ENCODE measurements around the gene SERP2. TPM values are rescaled to one million over a fixed set of nuclear protein-coding genes. Genes with fewer than 3 reads are reported as not detected.

Gene SERP2
- total RNA-seq, 2 experiments from 2014 or later, result not detected

DNA sequence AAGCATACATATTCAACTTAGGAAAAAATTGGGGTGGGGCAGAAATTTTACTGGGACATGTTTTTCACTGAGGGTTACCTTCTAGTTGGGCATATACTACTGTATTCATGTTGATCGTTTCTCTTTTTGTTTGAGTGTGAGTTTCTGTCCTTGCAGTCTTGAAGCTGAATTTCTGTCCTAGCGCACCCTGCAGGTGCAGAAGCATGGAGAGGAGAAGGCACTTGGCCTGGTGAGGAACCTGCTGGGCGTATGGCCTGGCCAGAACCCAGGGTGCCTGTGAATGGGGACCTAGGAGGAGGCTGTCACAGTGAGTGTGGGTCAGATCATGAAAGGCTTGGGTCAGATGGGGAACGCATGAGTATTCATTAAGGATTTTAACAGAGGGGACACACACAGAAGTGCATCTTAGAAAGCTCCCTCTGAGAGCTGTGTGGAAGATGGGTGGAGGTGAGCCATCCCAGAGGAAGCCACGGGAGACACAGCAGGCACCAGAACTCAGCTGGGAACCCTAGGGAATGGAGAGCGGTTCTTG is 36.8 kb downstream of the SERP2 start:
- peaks cover 4% of the 10 kb centered on the region for H3K27me3 Mint-ChIP-seq
- DNase-seq, result no peak
- intact Hi-C loops (cut with micrococcal nuclease), result no loop called here
- H3K4me1 Mint-ChIP-seq (ENCODE audit: low read depth), result no peaks in the 10 kb centered on the region
- no peaks in the 10 kb centered on the region for H3K9me3 Mint-ChIP-seq
- CTCF ChIA-PET, result no interaction called here
- no peaks in the 10 kb centered on the region for H3K36me3 Mint-ChIP-seq
- H3K27ac Mint-ChIP-seq, result no peak overlapping the region
- POLR2A ChIA-PET, result no interaction called here
- H3K4me3 Mint-ChIP-seq, result no peak overlapping the region

DNA sequence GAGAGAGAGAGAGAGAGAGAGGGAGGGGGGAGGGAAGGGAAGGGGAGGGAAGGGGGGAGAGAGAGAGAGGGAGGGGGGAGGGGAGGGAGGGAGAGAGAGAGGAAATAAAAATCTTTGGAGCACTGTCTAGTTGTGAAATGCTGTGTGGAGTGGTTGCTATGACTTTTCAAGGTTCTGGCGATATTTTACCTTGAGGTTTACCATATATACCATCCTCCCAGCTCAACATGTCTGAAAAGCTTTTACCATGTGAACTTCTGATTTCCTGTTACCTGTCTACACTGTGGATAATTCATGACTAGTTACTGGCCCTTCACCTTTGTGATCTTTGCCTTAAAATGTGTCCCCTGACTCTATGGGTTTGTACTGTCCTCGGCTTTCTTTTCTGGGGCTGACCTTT is 38.2 kb downstream of the SERP2 start:
- intact Hi-C loops (cut with micrococcal nuclease), result no loop called here
- ChIA-PET CTCF (no interaction called here), POLR2A (no interaction called here)
- H3K4me3 Mint-ChIP-seq, result no peak overlapping the region
- H3K27me3 Mint-ChIP-seq, result peaks cover 4% of the 10 kb centered on the region
- H3K4me1 Mint-ChIP-seq (ENCODE audit: low read depth), result no peaks in the 10 kb centered on the region
- no peak for DNase-seq
- no peaks in the 10 kb centered on the region for H3K36me3 Mint-ChIP-seq
- H3K27ac Mint-ChIP-seq, result no peak overlapping the region
- H3K9me3 Mint-ChIP-seq, result no peaks in the 10 kb centered on the region

DNA sequence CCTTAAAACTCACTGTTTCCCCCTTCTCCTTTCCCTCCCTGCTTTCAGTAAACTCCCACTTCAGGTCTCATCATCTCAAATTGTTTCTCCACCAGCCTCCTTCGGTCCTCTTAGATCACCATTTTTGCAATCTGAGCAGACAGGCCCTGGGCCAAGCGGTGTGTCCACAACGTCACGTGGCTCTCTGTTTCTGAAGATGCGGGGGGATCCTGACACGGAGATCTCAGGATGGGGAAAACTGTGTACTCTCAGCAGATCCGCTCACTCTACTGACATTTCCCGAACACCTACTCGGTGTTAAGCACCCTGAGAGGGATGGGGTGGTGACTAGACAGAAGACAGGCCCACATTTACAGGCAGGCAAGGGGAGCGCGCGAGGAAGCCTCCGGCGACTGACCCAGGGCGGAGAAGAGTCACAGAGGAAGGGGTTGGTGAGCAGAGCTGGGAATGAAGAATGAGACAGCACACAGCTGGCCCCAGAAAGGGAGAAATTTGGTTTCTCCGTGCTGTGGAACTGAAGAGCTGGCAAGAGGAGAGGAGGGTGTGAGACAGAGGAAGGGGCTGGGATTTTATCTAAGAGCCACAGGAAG is 38.8 kb downstream of the SERP2 start:
- Mint-ChIP-seq H3K27me3 (peaks cover 4% of the 10 kb centered on the region), H3K36me3 (no peaks in the 10 kb centered on the region), H3K4me3 (no peak overlapping the region)

DNA sequence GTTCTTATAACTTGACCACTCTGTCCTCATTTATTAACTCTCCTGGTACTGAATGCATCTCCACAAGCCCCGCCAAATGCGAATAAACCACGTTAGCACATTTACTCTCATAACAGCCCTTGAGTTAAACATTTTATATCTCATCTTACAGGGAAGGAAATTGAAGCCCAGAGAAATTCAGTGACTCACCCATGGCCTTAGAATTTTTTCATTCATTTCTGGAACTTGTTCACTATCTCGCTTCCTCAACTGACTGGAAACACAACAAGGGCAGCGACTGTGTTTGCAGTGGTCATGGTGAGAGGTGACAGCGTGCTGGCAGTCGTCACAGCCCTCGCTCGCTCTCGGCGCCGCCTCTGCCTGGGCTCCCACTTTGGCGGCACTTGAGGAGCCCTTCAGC is 39.5 kb downstream of the SERP2 start:
- CTCF ChIA-PET, result no interaction called here
- POLR2A ChIA-PET, result no interaction called here
- Mint-ChIP-seq H3K27me3 (peaks cover 4% of the 10 kb centered on the region), H3K36me3 (no peaks in the 10 kb centered on the region), H3K27ac (no peak overlapping the region), H3K4me3 (no peak overlapping the region), H3K4me1 (ENCODE audit: low read depth) (no peaks in the 10 kb centered on the region), H3K9me3 (no peaks in the 10 kb centered on the region)
- DNase-seq, result no peak
- intact Hi-C loops (cut with micrococcal nuclease), result no loop called here

More for the DNA sequence above, 38.8 kb downstream of the SERP2 start:
- no peak for DNase-seq
- ChIA-PET POLR2A (no interaction called here), CTCF (no interaction called here)
- Mint-ChIP-seq H3K4me1 (ENCODE audit: low read depth) (no peaks in the 10 kb centered on the region), H3K9me3 (no peaks in the 10 kb centered on the region), H3K27ac (no peak overlapping the region)
- intact Hi-C loops (cut with micrococcal nuclease), result no loop called here

DNA sequence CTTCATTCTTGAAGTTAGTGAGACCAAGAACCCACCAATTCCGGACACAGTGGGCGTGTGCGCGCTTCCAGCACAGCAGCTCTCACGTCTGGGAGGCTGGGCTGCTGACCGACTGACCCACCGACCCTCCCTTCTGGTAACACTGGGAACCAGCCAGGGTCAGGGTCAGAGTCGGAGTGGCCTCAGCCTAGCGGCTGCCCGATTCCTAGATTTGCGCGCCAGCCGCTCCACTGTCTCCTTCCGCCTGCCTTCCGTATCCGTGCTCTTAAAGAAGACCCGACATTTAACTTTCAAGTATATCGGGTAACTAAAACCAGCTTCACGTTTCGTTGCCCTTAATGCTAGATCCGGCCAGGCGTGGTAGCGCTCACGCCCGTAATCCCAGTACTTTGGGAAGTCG is 41.1 kb downstream of the SERP2 start:
- ChIA-PET POLR2A (no interaction called here), CTCF (no interaction called here)
- intact Hi-C loops (cut with micrococcal nuclease), result no loop called here
- H3K27me3 Mint-ChIP-seq, result peaks cover 4% of the 10 kb centered on the region
- no peak overlapping the region for H3K27ac Mint-ChIP-seq
- no peaks in the 10 kb centered on the region for H3K9me3 Mint-ChIP-seq
- no peaks in the 10 kb centered on the region for H3K4me1 Mint-ChIP-seq (ENCODE audit: low read depth)
- H3K36me3 Mint-ChIP-seq, result no peaks in the 10 kb centered on the region
- DNase-seq, result no peak
- H3K4me3 Mint-ChIP-seq, result no peak overlapping the region

DNA sequence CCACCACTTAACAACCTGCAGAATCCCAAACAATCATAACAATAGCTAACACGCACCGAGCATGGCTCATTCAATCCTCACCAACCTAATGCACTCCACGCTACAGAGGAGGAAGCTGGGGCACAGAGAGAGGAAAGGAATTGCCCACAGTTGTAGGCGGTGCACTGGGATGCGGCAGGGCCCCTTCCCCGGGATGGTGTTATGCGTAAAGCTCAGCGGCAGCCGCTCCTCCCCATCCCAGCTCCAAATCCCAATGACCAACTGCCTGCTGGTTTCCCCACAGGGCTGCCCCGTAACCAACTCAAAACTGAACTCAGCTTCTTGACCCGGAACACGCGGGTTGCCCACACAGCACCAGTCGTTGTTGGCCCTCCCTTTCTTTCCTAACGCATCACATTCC is 42.2 kb downstream of the SERP2 start:
- Mint-ChIP-seq H3K36me3 (no peaks in the 10 kb centered on the region), H3K27ac (no peak overlapping the region), H3K4me3 (no peak overlapping the region), H3K27me3 (peaks cover 4% of the 10 kb centered on the region), H3K9me3 (no peaks in the 10 kb centered on the region), H3K4me1 (ENCODE audit: low read depth) (no peaks in the 10 kb centered on the region)
- DNase-seq, result no peak
- POLR2A ChIA-PET, result no interaction called here
- CTCF ChIA-PET, result no interaction called here
- intact Hi-C loops (cut with micrococcal nuclease), result no loop called here

DNA sequence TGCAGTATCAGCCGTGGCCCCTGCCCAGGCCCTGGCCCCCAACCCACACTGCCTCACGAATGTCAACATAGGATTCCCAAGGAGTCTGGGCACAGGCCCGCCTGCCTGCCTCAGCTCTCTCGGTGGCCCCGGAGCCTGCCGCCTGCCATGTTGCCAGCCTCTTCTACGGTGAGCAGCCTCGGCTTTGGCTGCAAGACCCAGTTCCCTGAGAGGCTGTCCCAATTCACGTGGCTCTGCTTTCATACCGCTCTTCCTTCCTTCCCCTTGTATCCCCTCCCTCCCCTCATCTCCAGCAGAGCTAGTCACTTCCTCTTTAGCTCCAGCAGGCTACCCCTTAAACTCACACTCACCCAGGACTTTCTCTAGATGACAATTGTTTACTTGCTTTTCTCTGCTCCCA is 42.7 kb downstream of the SERP2 start:
- ChIA-PET POLR2A (no interaction called here), CTCF (interaction anchor here (0.6 kb wide), 1 partner anchor 1366 kb away, joined by 3 read pairs; no protein-coding TSS in a partner anchor)
- intact Hi-C loops (cut with micrococcal nuclease), result no loop called here
- Mint-ChIP-seq H3K4me3 (no peak overlapping the region), H3K27me3 (peaks cover 4% of the 10 kb centered on the region), H3K27ac (no peak overlapping the region), H3K4me1 (ENCODE audit: low read depth) (no peaks in the 10 kb centered on the region), H3K36me3 (no peaks in the 10 kb centered on the region), H3K9me3 (no peaks in the 10 kb centered on the region)
- DNase-seq, result no peak

DNA sequence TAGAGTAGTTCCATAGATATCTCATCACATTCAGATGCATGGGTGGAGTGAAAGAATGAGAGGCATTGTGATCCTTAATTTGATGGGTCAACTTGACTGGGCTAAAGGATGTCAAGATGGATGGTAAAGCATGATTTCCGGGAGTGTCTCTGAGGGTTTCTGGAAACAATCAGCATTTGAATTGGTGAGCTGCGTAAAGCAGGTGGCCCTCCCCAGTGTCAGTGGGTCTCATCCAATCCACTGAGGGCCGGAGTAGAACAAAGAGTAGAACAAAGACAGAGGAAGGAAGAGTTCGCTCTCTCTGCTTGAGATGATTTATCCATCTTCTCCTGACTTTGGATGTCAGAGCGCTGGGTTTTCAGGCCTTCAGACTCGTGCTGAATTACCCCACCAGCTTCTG is 43.1 kb downstream of the SERP2 start:
- H3K27me3 Mint-ChIP-seq, result peaks cover 7% of the 10 kb centered on the region
- H3K4me3 Mint-ChIP-seq, result no peak overlapping the region
- intact Hi-C loops (cut with micrococcal nuclease), result no loop called here
- ChIA-PET CTCF (interaction anchor here (0.6 kb wide), 1 partner anchor 1366 kb away, joined by 3 read pairs; no protein-coding TSS in a partner anchor), POLR2A (no interaction called here)
- H3K9me3 Mint-ChIP-seq, result no peaks in the 10 kb centered on the region
- H3K36me3 Mint-ChIP-seq, result no peaks in the 10 kb centered on the region
- H3K27ac Mint-ChIP-seq, result no peak overlapping the region
- no peaks in the 10 kb centered on the region for H3K4me1 Mint-ChIP-seq (ENCODE audit: low read depth)
- no peak for DNase-seq

DNA sequence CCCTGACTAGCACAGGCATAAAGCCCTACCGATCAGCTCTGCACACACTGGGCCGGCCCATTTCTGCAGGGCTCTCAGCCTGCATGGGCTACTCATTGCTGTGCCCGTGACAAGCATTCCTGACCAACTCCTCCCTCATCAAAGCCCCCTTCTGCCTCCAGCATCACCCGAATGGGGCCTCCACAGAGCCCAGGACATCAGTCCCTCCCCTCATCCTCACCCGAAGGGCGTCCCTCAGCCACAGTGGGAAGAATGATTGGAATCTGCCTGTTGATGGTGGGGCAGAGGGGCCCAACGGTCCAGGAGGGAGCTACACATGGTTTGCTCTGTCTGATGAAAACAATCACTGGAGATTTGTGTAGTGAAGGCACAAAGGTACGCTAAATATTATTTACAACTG is 43.8 kb downstream of the SERP2 start:
- Mint-ChIP-seq H3K27me3 (peaks cover 10% of the 10 kb centered on the region), H3K27ac (no peak overlapping the region), H3K4me3 (no peak overlapping the region), H3K4me1 (ENCODE audit: low read depth) (no peaks in the 10 kb centered on the region), H3K36me3 (no peaks in the 10 kb centered on the region), H3K9me3 (no peaks in the 10 kb centered on the region)
- ChIA-PET CTCF (no interaction called here), POLR2A (no interaction called here)
- DNase-seq, result no peak
- intact Hi-C loops (cut with micrococcal nuclease), result no loop called here

DNA sequence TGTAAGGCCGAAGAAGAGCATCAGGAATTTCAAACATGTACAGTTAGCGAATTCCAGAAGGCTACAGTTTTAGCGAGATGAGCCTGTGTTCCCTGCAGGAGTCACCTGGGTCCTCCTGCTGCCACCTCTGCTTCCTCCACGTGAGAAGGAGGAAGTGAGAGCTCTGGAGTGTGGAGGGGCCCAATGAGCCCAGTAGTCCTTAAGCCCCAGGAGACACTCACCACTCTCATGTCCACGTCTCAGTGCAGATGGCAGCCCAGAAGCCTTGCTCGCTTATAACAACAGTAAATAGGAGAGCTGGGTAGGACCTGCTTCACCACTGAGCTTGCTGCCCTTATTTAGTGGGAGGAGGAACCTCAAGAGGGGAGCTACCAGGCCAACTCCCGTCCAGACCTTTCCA is 44.3 kb downstream of the SERP2 start:
- Mint-ChIP-seq H3K9me3 (no peaks in the 10 kb centered on the region), H3K27ac (no peak overlapping the region), H3K36me3 (no peaks in the 10 kb centered on the region), H3K4me3 (no peak overlapping the region), H3K27me3 (peaks cover 12% of the 10 kb centered on the region), H3K4me1 (ENCODE audit: low read depth) (no peaks in the 10 kb centered on the region)
- POLR2A ChIA-PET, result no interaction called here
- CTCF ChIA-PET, result interaction anchor here (1.3 kb wide), 1 partner anchor 509 kb away, joined by 4 read pairs; no protein-coding TSS in a partner anchor
- no peak for DNase-seq
- intact Hi-C loops (cut with micrococcal nuclease), result no loop called here

DNA sequence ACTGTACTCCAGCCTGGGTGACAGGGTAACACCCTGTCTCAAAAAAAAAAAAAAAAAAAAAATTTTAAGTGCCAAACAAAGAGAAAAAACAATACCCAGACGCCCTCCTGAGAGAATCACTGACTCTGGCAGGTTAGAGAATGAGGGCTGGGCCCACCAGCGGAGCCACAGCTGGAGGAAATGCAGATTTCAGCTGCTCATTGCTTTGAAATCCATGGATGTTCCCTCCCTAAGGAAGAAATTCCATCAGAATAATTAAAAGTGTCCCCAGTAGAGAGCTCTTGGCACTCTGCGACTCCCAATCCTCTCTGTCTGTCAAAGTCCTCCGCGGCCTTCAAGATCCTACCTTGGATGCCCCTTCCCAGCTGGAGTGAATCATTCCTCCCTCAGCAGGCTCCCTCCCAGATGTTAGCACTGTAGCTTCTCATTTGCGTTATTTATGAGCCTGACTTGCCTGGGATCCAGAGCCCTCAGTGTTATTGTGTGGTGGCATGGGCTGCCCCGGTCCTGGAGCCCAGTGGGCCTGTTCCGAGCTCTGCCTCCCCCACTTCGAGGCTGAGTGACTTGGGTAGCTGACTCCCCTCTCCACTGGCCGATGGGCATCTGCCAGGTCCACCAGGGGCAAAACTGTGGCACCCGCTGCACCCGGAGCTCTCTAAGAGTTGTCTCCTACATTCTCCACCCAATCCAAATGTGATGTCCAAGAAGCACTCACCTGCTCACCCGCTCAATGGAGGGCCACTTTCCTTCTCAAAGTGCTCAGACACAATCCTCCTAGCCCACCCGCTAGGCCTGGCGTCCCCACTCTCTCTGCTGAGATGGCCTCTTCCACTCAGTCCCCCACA is 47.0 kb downstream of the SERP2 start:
- no peak overlapping the region for H3K4me3 Mint-ChIP-seq
- H3K36me3 Mint-ChIP-seq, result no peaks in the 10 kb centered on the region
- no peaks in the 10 kb centered on the region for H3K9me3 Mint-ChIP-seq
- no peaks in the 10 kb centered on the region for H3K4me1 Mint-ChIP-seq (ENCODE audit: low read depth)
- intact Hi-C loops (cut with micrococcal nuclease), result no loop called here
- no peak for DNase-seq
- CTCF ChIA-PET, result no interaction called here
- H3K27ac Mint-ChIP-seq, result no peak overlapping the region
- H3K27me3 Mint-ChIP-seq, result peaks cover 21% of the 10 kb centered on the region
- POLR2A ChIA-PET, result no interaction called here

DNA sequence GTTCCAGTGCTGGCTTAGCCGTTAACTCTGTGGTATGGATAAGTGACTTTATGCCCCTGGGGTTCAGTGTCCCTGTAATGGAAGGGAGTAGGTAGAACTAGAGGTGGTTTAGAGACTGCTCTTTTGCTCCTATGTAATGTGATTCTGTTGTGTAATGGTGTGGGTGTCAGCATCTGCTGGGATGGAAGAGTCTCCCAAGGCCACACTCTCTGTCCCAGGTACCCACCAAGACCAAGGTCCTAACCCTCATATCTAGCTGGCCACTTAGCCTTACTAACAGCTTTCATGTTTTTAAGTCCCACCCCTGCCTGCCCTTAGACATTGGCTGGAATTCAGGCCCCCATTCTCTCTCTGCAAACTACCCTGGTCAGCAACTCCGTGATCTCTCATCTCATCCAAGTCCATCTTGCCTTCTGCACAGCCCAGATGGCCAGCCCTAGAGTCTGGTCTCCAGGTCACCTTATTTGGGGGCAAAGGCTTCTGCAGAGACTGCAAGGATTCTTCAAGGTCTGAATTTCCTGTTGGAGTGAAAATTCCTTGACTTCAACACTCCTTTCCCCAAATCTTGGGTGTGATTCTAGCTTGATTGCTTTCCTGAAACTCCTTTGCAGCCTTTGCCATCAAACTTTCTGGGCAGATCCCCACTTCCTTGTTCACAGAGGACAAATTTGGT is 48.4 kb downstream of the SERP2 start:
- POLR2A ChIA-PET, result no interaction called here
- intact Hi-C loops (cut with micrococcal nuclease), result no loop called here
- no peaks in the 10 kb centered on the region for H3K4me1 Mint-ChIP-seq (ENCODE audit: low read depth)

More for the DNA sequence above, 48.4 kb downstream of the SERP2 start:
- CTCF ChIA-PET, result no interaction called here
- Mint-ChIP-seq H3K4me3 (no peak overlapping the region), H3K36me3 (no peaks in the 10 kb centered on the region), H3K27me3 (peaks cover 24% of the 10 kb centered on the region), H3K27ac (no peak overlapping the region), H3K9me3 (no peaks in the 10 kb centered on the region)
- DNase-seq, result no peak

Measured in activated CD4-positive, alpha-beta memory T cell treated with anti-CD3 and anti-CD28 coated beads for 36 hours (primary cell).